GM12878 (cell line): ENCODE measurements around the gene GRIK2. TPM values are rescaled to one million over a fixed set of nuclear protein-coding genes. Genes with fewer than 3 reads are reported as not detected.

ENCODE experiments used
- ATAC-seq: fragments of 200-7000 bp; cut with Tn5 transposase; 3 replicates; pipeline ENCODE4 v1.9.1; 2020; ENCODE audit warnings: mild to moderate bottlenecking, moderate library complexity
- Bru-seq: library from RNA; stranded (reverse); fragments of 400-500 nt; gene quantifications from one replicate; lab custom pipeline; 2021; lab: Mats Ljungman, UMichigan
- BruChase-seq, 2 experiments: library from RNA; stranded (reverse); fragments of 400-500 nt; gene quantifications; one replicate each; lab custom pipeline; 2021; lab: Mats Ljungman, UMichigan
- BruUV-seq: library from RNA; stranded (reverse); fragments of 400-500 nt; replicated peaks from 2 replicates; lab custom pipeline; 2021; lab: Mats Ljungman, UMichigan
- CTCF ChIA-PET: fragments of 300-600 bp; sonication (Branson Sonifier 250); formaldehyde crosslinking; extraction: SDS; loops from one replicate; lab custom pipeline; 2021; ENCODE audit warnings: inconsistent platforms; lab: Yijun Ruan, JAX
- POLR2A ChIA-PET: fragments of 350-600 bp; formaldehyde crosslinking; extraction: SDS; loops from one replicate; lab custom pipeline; 2021; ENCODE audit warnings: inconsistent platforms; lab: Charles Lee
- RAD21 ChIA-PET: fragments of 300-600 bp; sonication (Branson Sonifier 250); formaldehyde crosslinking; loops from one replicate; lab custom pipeline; 2023; ENCODE audit warnings: antibody characterized with exemption; ENCODE audit not compliant: unreplicated experiment; lab: Charles Lee
- SMC1A ChIA-PET: fragments of 300-600 bp; sonication (Branson Sonifier 250); formaldehyde crosslinking; loops from one replicate; lab custom pipeline; 2023; ENCODE audit not compliant: unreplicated experiment, uncharacterized antibody; lab: Charles Lee
- DNase-seq: peaks from one replicate; pipeline ENCODE4 v3.0.0-alpha.2; 2011; ENCODE audit warnings: low read depth, low spot score
- FAIRE-seq: peaks from 3 replicates; lab custom pipeline; 2011; peaks lifted over from hg19 to GRCh38; lab: Jason Lieb, UNC
- H2AFZ ChIP-seq: 2 replicates; pipeline ENCODE4 v1.6.0; 2011; ENCODE audit warnings: low read depth, low read length, control low read depth; ENCODE audit not compliant: control insufficient read depth
- H3K27ac ChIP-seq: 2 replicates; pipeline ENCODE4 v1.5.1; 2011; ENCODE audit warnings: control low read depth; ENCODE audit not compliant: control insufficient read depth, insufficient read depth
- H3K27me3 ChIP-seq, 2 experiments: replicated peaks in 1 of 2; 2 replicates each; pipeline versions ENCODE4 v1.6.0 to v1.6.1; 2011; ENCODE audit warnings: low read length in 1 of 2; ENCODE audit not compliant: control insufficient read depth in 2 of 2, insufficient read depth in 2 of 2
- H3K36me3 ChIP-seq, 2 experiments: 2 replicates each; pipeline ENCODE4 v1.5.1; 2011; ENCODE audit warnings: low read length in 1 of 2; ENCODE audit not compliant: control insufficient read depth in 2 of 2, insufficient read depth in 2 of 2
- H3K4me1 ChIP-seq: 2 replicates; pipeline ENCODE4 v1.6.1; 2011; ENCODE audit warnings: mild to moderate bottlenecking, low read length, moderate library complexity, mixed read lengths; ENCODE audit not compliant: control insufficient read depth, insufficient read depth
- H3K4me2 ChIP-seq: 2 replicates; pipeline ENCODE4 v1.6.0; 2011; ENCODE audit warnings: control low read depth; ENCODE audit not compliant: control insufficient read depth, insufficient read depth
- H3K4me3 ChIP-seq: fragments of 200-600 bp; sonication (generic); 2 replicates; pipeline ENCODE4 v1.5.1; 2016
- H3K79me2 ChIP-seq: 2 replicates; pipeline ENCODE4 v1.6.0; 2011; ENCODE audit warnings: low read length; ENCODE audit not compliant: control insufficient read depth, insufficient read depth
- H3K9ac ChIP-seq: 2 replicates; pipeline ENCODE4 v1.8.0; 2011; ENCODE audit warnings: low read length, control low read depth, mixed read lengths; ENCODE audit not compliant: control insufficient read depth, insufficient read depth
- H3K9me3 ChIP-seq: replicated peaks from 3 replicates; pipeline ENCODE4 v1.5.1; 2011; ENCODE audit warnings: mild to moderate bottlenecking, low read length; ENCODE audit not compliant: control insufficient read depth, insufficient read depth
- H4K20me1 ChIP-seq: 2 replicates; pipeline ENCODE4 v1.6.0; 2011; ENCODE audit not compliant: control insufficient read depth, insufficient read depth
- BHLHE40 ChIP-seq, 2 experiments: fragments of 450-650 bp in 1 of 2; IDR thresholded peaks; 2 replicates each; pipeline ENCODE4 v1.6.1; 2011 to 2017; ENCODE audit warnings: low read depth in 2 of 2, borderline replicate concordance in 1 of 2, improper control_type of control experiment in 1 of 2, low read length in 1 of 2, mild to moderate bottlenecking in 1 of 2
- BRCA1 ChIP-seq: IDR thresholded peaks from 2 replicates; pipeline ENCODE4 v1.6.1; 2011; ENCODE audit warnings: low read depth, low read length, improper control_type of control experiment
- CBX5 ChIP-seq: sonication (generic); IDR thresholded peaks from 2 replicates; pipeline ENCODE4 v1.6.1; 2016; ENCODE audit warnings: low read depth, moderate library complexity, mild to moderate bottlenecking, inconsistent platforms
- JUND ChIP-seq: IDR thresholded peaks from 2 replicates; pipeline ENCODE4 v1.6.1; 2012; ENCODE audit warnings: low read depth, mild to moderate bottlenecking, low read length, improper control_type of control experiment, moderate library complexity
- MYC ChIP-seq: IDR thresholded peaks from 2 replicates; pipeline ENCODE4 v1.6.1; 2011; ENCODE audit warnings: mild to moderate bottlenecking, low read length, moderate library complexity, inconsistent platforms; ENCODE audit not compliant: insufficient read depth, insufficient replicate concordance, insufficient read length, severe bottlenecking
- SIN3A ChIP-seq: IDR thresholded peaks from 2 replicates; pipeline ENCODE4 v1.6.1; 2012; ENCODE audit warnings: low read depth, low read length, improper control_type of control experiment
- SMAD5 ChIP-seq: IDR thresholded peaks from 2 replicates; pipeline ENCODE4 v1.6.1; 2016; ENCODE audit warnings: antibody characterized with exemption, low read depth
- SP1 ChIP-seq: IDR thresholded peaks from one replicate; pipeline ENCODE4 v1.6.1; 2011; ENCODE audit warnings: low read depth, low read length
- WGBS: methylation state at CpG from one replicate; pipeline ENCODE4 v1.1.6; 2016; ENCODE audit warnings: low lambda C conversion rate; ENCODE audit not compliant: insufficient replicate concordance, insufficient coverage; ENCODE audit errors: missing lambda C conversion rate; 5-methylcytosine and 5-hydroxymethylcytosine counted together
- in situ Hi-C: fragments of 300-500 bp; cut with MboI; formaldehyde crosslinking; loops from 9 replicates; pipeline ENCODE4 v1.14.3; 2018; ENCODE audit warnings: mixed read lengths
- intact Hi-C: fragments of 100-400 bp; cut with micrococcal nuclease; formaldehyde crosslinking; loops from one replicate; pipeline ENCODE4 v1.14.2; 2022; ENCODE audit not compliant: unreplicated experiment
- long read RNA-seq, 2 experiments: library from polyadenylated mRNA; unstranded; transcript quantifications; one replicate each; pipeline ENCODE4 v2.0.0, GENCODE V29; 2019 to 2020
- polyA minus RNA-seq, 3 experiments: library from RNA; depleted of rRNA, polyadenylated mRNA; stranded (reverse); fragments of >200 nt; gene quantifications; 2 replicates each; pipeline ENCODE4 v1.2.3, GENCODE V29; 2011
- polyA plus RNA-seq, 11 experiments: library from polyadenylated mRNA; depleted of rRNA in 4 of 11; unstranded in 6 of 11; stranded (reverse) in 5 of 11; fragments of >200 nt; fragmentation: Nextera tagmentation in 4 of 11; fragmentation: Illumina TruSeq in 1 of 11; extraction: Ambion mirVana in 4 of 11; extraction: Trizol in 1 of 11; gene quantifications; 1 replicate in 1 of 11; 2 replicates in 10 of 11; pipeline versions ENCODE4 v1.2.1 to v1.2.3, GENCODE V29; 2011 to 2016; ENCODE audit warnings: inconsistent platforms in 2 of 11, missing spikeins in 2 of 11, low read depth in 1 of 11
- total RNA-seq, 4 experiments: library from RNA; depleted of rRNA in 3 of 4; stranded (reverse); fragments of >200 nt in 3 of 4; fragmentation: Illumina TruSeq in 1 of 4; extraction: Trizol in 1 of 4; gene quantifications; 2 replicates each; pipeline versions ENCODE4 v1.2.1 to v1.2.3, GENCODE V29; 2013 to 2021

Gene GRIK2
- total RNA-seq (2013; cell fraction: nucleolus; rRNA removed): not detected in 2 replicates
- total RNA-seq (2014; rRNA removed) (not detected in 2 replicates), total RNA-seq (2014; rRNA removed; fragmentation: Illumina TruSeq; extraction: Trizol) (not detected in 2 replicates), total RNA-seq (2021) (not detected in 2 replicates), polyA plus RNA-seq (2011; rRNA removed) (0.01 TPM in 1 of 2 replicates, not detected in the other), polyA plus RNA-seq (2014; fragmentation: Illumina TruSeq; extraction: Trizol) (not detected in 2 replicates), polyA plus RNA-seq (2014; fragmentation: Nextera tagmentation; extraction: Ambion mirVana) (not detected), polyA plus RNA-seq (2014; rRNA removed) (not detected in 2 replicates), polyA plus RNA-seq (2016; fragmentation: Nextera tagmentation; extraction: Ambion mirVana) (not detected), polyA minus RNA-seq (2011; rRNA and poly(A)+ RNA removed) (0.44 TPM in 1 of 2 replicates, not detected in the other), Bru-seq, nascent RNA (percentile 9 among the genes with signal in this experiment), BruChase-seq, experiment 1, labeled RNA remaining after a 6-hour chase (percentile 7 among the genes with signal in this experiment), BruChase-seq, experiment 2, labeled RNA remaining after a 2-hour chase (percentile 8 among the genes with signal in this experiment)
- polyA plus RNA-seq (2011; ENCODE audit: low read depth): not detected
- polyA plus RNA-seq (2011; cell fraction: cytosol; rRNA removed): not detected in 2 replicates
- 0.12 TPM in 1 of 2 replicates, not detected in the other for polyA plus RNA-seq (2011; cell fraction: nucleus; rRNA removed)
- not detected in 2 replicates for polyA plus RNA-seq (2012)
- not detected in 2 replicates for polyA minus RNA-seq (2011; cell fraction: cytosol; rRNA and poly(A)+ RNA removed)
- 0.24 and 0.48 TPM in 2 replicates for polyA minus RNA-seq (2011; cell fraction: nucleus; rRNA and poly(A)+ RNA removed)
- long read RNA-seq, experiment 1: 0 reads
- long read RNA-seq, experiment 2, partial matches to known transcripts: 0 of 5 reads
- long read RNA-seq, experiment 2, other reads (novel, unspliced or antisense): 5 of 5 reads

DNA sequence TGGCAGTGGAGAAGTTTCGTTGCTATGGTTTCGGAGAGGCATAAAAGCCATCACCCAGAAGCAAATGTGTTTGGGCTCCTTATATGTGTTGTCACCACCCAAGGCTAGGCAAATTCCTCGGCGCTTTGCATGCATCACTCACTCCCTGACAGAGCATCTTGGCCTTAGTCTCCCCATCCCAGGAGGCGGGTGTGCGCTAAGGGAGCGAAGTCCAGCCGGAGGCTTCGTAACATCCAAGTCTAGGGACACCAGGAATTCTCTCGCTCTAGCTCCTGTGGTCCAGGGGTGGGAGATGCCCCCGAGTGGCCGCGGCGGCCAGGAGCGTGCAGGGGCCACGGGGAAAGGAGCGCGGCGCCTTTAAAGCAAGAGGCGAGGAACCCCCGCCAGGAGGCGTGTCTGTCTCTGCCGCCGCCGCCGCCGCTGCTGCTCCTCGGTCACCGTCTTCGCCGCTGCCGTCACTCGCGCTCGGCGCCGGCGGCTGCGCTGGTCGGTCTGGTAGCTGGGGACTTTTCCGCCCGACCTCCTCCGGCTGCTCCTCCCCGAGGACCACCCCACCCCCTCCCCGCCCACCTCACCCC, at the start of gene GRIK2:
Gene GRIK2, plus strand, starts transcription at position 458 of the 578 bp plus-strand sequence.
- 8% methylated on average over 36 of the region's 45 CpGs for WGBS
- no peak within 1 kb of the TSS for H2AFZ ChIP-seq
- no peak within 1 kb of the TSS for H3K4me3 ChIP-seq
- in situ Hi-C loops: no loop called here
- CTCF ChIA-PET: no interaction called here
- SMC1A ChIA-PET: no interaction called here
- TF ChIP-seq BHLHE40 (IDR thresholded peaks at IDR 0.05; ENCODE audit: borderline replicate concordance in 1 of 2, low read depth in 2 of 2, low read length in 1 of 2) (no peak), SMAD5 (no peak), BRCA1 (no peak), JUND (no peak), CBX5 (no peak), SP1 (no peak), MYC (no peak), SIN3A (no peak)
- TF ChIP-seq, all 136 proteins: peak for 0
- H3K9ac ChIP-seq: no peak within 1 kb of the TSS
- intact Hi-C loops: no loop called here
- H3K36me3 ChIP-seq: no peaks in the 10 kb centered on the region
- H3K27me3 ChIP-seq: peaks cover 8 to 11% of the 10 kb centered on the region in 2 experiments
- POLR2A ChIA-PET: no interaction called here
- no TSS peak for BruUV-seq
- 0 out of 2 replicates have a peak within 1 kb of the TSS, but pooled peaks have one; percentile 17 for H3K4me2 ChIP-seq
- RAD21 ChIA-PET: no interaction called here
- H3K79me2 ChIP-seq: no peaks in the 10 kb centered on the region
- FAIRE-seq (no peak), ATAC-seq (peak; percentile 89), DNase-seq (no peak)
- no peaks in the 10 kb centered on the region for H3K9me3 ChIP-seq
- no peaks in the 10 kb centered on the region for H3K4me1 ChIP-seq
- H3K27ac ChIP-seq: no peak within 1 kb of the TSS
- H4K20me1 ChIP-seq: no peaks in the 10 kb centered on the region
